Suprapubic skin (tissue), 4 donors: ENCODE data around the gene ETV6.

ENCODE experiments used
- EP300 ChIP-seq: sonication (generic); formaldehyde crosslinking; IDR thresholded peaks from one replicate; pipeline ENCODE4 v1.6.1; 2017; ENCODE audit warnings: antibody characterized with exemption
- POLR2A ChIP-seq, 2 donors: fragments of 450-650 bp; IDR thresholded peaks; one replicate each; pipeline ENCODE4 v1.6.1; 2017; ENCODE audit warnings: antibody characterized with exemption in 2 of 2, mild to moderate bottlenecking in 2 of 2, moderate library complexity in 2 of 2
- POLR2AphosphoS5 ChIP-seq, 3 donors: sonication (generic); formaldehyde crosslinking; IDR thresholded peaks; one replicate each; pipeline ENCODE4 v1.6.1; 2017; ENCODE audit warnings: antibody characterized with exemption in 3 of 3
- TF ChIP-seq, protein P1 (sequence below), 2 donors: fragments of 200-600 bp in 1 of 2; fragments of 450-650 bp in 1 of 2; sonication (generic) in 1 of 2; IDR thresholded peaks; one replicate each; pipeline ENCODE4 v1.5.1; 2016 to 2019; ENCODE audit warnings: antibody characterized with exemption in 2 of 2, mild to moderate bottlenecking in 1 of 2, moderate library complexity in 1 of 2

DNA sequence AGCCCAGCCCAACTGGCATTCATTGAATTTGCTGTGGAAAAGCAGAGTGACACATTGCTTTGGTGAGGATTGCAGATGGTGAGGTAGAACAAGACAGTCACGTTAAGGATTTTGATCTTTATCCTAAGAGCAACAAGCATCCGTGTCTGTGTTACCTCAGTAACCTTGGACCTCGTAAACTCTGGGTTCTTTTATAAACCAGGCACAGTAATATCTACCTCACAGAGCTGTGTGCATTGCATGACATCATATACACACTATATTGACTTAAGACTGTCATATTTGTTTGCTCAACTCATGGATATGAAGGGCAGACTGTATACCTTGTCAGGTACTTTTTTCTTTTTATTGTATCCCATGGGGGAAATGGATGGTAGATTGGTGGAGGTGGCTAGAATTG is 156.2 kb downstream of the ETV6 start:
- TF ChIP-seq, protein P1, sequence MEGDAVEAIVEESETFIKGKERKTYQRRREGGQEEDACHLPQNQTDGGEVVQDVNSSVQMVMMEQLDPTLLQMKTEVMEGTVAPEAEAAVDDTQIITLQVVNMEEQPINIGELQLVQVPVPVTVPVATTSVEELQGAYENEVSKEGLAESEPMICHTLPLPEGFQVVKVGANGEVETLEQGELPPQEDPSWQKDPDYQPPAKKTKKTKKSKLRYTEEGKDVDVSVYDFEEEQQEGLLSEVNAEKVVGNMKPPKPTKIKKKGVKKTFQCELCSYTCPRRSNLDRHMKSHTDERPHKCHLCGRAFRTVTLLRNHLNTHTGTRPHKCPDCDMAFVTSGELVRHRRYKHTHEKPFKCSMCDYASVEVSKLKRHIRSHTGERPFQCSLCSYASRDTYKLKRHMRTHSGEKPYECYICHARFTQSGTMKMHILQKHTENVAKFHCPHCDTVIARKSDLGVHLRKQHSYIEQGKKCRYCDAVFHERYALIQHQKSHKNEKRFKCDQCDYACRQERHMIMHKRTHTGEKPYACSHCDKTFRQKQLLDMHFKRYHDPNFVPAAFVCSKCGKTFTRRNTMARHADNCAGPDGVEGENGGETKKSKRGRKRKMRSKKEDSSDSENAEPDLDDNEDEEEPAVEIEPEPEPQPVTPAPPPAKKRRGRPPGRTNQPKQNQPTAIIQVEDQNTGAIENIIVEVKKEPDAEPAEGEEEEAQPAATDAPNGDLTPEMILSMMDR (IDR thresholded peaks at IDR 0.05), result no peak
- TF ChIP-seq POLR2A (IDR thresholded peaks at IDR 0.05), result no peak
- TF ChIP-seq POLR2AphosphoS5 (IDR thresholded peaks at IDR 0.05), result no peak
- no peak for TF ChIP-seq EP300
